H1 (cell line): ENCODE results near the gene PLEKHM3.

ENCODE experiments used
- CBX5 ChIP-seq: fragments of 300-800, 300-1000 bp; sonication (generic); IDR thresholded peaks from 2 replicates; pipeline ENCODE4 v1.7.1; 2016; ENCODE audit warnings: antibody characterized with exemption, low read length, low read depth
- CTCF ChIP-seq, 3 experiments: IDR thresholded peaks; 1 replicate in 2 of 3; 2 replicates in 1 of 3; pipeline versions ENCODE4 v1.5.1 to v1.6.1; 2011; ENCODE audit warnings: low read length in 3 of 3, mild to moderate bottlenecking in 3 of 3, inconsistent platforms in 2 of 3, low read depth in 1 of 3, moderate library complexity in 1 of 3; ENCODE audit not compliant: insufficient read depth in 1 of 3; ENCODE audit errors: control extremely low read depth in 1 of 3
- HDAC2 ChIP-seq, 2 experiments: fragments of 300-600 bp in 1 of 2; sonication (generic) in 1 of 2; IDR thresholded peaks; 2 replicates each; pipeline ENCODE4 v1.6.1; 2011 to 2012; ENCODE audit warnings: low read depth in 2 of 2, low read length in 2 of 2, mild to moderate bottlenecking in 2 of 2, moderate library complexity in 2 of 2, borderline replicate concordance in 1 of 2, inconsistent platforms in 1 of 2
- JUN ChIP-seq: IDR thresholded peaks from 2 replicates; pipeline ENCODE4 v1.6.1; 2011; ENCODE audit warnings: low read depth, mild to moderate bottlenecking, improper control_type of control experiment, low read length
- POLR2AphosphoS5 ChIP-seq: IDR thresholded peaks from 2 replicates; pipeline ENCODE4 v1.6.1; 2011; ENCODE audit warnings: low read depth, low read length

DNA sequence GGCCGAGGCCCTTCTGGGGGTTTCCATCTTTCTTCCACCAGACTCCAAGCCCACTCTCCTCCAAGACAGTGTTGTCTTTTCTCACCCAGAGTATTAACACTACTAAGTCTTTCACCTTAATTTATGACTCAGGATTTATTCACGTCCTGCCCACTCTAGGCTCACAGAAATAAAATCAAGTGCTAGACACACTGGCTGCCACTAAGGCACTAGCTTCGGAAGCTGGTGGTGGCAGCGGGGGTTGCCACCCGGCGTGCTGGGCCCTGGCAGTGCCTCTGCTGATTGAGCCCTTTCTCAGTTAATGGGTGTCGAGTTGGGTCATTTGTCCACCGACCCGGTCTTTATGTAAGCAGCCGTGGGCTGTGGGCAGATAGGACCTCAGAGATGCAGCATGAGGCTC is 162.0 kb downstream of the PLEKHM3 start:
- TF ChIP-seq JUN: no peak
- TF ChIP-seq CTCF (IDR thresholded peaks at IDR 0.05; ENCODE audit: control extremely low read depth in 1 of 3, insufficient read depth in 1 of 3, low read depth in 1 of 3, low read length in 3 of 3): no peak
- TF ChIP-seq CBX5: no peak
- TF ChIP-seq POLR2AphosphoS5: no peak
- no peak for TF ChIP-seq HDAC2 (IDR thresholded peaks at IDR 0.05; ENCODE audit: borderline replicate concordance in 1 of 2, low read depth in 2 of 2, low read length in 2 of 2)
